Measurements from ENCODE around the gene MAPKBP1. TPM values are rescaled to one million over a fixed set of nuclear protein-coding genes. Genes with fewer than 3 reads are reported as not detected.

Gene MAPKBP1
- total and polyA plus RNA-seq, 9 of the 15 experiments (the other 6 are each of a cell fraction or from before 2014, with no cell fraction given) = 0.15 to 9.5 (median 4.5) TPM

GRCh38 chr15:41832875-41833274 is 58.6 kb downstream of the MAPKBP1 start (continued):
- TF ChIP-seq, protein P1, sequence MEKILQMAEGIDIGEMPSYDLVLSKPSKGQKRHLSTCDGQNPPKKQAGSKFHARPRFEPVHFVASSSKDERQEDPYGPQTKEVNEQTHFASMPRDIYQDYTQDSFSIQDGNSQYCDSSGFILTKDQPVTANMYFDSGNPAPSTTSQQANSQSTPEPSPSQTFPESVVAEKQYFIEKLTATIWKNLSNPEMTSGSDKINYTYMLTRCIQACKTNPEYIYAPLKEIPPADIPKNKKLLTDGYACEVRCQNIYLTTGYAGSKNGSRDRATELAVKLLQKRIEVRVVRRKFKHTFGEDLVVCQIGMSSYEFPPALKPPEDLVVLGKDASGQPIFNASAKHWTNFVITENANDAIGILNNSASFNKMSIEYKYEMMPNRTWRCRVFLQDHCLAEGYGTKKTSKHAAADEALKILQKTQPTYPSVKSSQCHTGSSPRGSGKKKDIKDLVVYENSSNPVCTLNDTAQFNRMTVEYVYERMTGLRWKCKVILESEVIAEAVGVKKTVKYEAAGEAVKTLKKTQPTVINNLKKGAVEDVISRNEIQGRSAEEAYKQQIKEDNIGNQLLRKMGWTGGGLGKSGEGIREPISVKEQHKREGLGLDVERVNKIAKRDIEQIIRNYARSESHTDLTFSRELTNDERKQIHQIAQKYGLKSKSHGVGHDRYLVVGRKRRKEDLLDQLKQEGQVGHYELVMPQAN (IDR thresholded peaks at IDR 0.05; ENCODE audit: borderline replicate concordance) = no peak

DNA sequence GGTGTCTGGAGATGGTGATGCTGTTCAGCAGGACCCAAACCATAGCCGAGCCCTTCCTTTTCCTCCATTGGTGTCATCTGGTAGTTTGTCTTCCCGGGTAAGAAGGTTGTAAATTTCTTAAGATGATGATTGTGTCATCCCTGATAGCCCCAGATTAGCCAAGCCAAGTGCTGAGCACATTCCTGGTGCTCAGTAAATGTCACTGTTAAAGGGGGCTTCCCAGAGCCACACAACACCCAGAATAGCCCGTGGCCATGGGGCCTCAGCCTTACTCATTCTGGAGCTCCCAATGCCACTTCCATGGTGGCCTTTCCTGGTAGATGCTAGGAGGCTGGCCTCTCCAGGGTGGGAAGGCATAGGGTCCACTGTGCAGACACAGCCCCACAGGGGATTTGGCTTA is 59.8 kb downstream of the MAPKBP1 start:
- Histone ChIP-seq H3K9me3 (replicated peaks; ENCODE audit: control insufficient read depth, insufficient read depth, low read depth, low read length) (no peaks in the 10 kb centered on the region), H4K20me1 (replicated peaks; ENCODE audit: control insufficient read depth, insufficient read depth, low read length) (peaks cover 11% of the 10 kb centered on the region; the same call in 1 of the 2 replicates), H3K4me2 (ENCODE audit: insufficient read depth, low read length) (no peak overlapping the region), H3K4me3 (no peak overlapping the region), H3K36me3 (ENCODE audit: control insufficient read depth, insufficient read depth, low read length) (peaks cover 10% of the 10 kb centered on the region; the same call in 1 of the 3 replicates), H3K4me1 (replicated peaks in 1 of 2; ENCODE audit: control insufficient read depth in 2 of 2, insufficient read depth in 2 of 2, low read length in 2 of 2) (peaks cover under 1 to 14% of the 10 kb centered on the region in 2 experiments; a peak in 2 of 5 replicates), H3K9ac (ENCODE audit: insufficient read depth in 1 of 2, low read depth in 2 of 2, low read length in 2 of 2) (peak overlapping the region in 1 of 2 experiments; percentile 43; a peak in 1 of 4 replicates), H3K27ac (ENCODE audit: extremely low read depth, low read depth, low read length) (no peak overlapping the region), H2AFZ (ENCODE audit: low read depth, low read length) (no peak overlapping the region), H3K9me1 (ENCODE audit: control insufficient read depth, insufficient read depth, low read length) (no peaks in the 10 kb centered on the region), H3K79me2 (ENCODE audit: control insufficient read depth, insufficient read depth, low read length) (no peaks in the 10 kb centered on the region), H3K27me3 (ENCODE audit: control insufficient read depth in 2 of 2, insufficient read depth in 2 of 2, low read length in 2 of 2) (no peaks in the 10 kb centered on the region)
- WGBS (ENCODE audit: insufficient coverage, low coverage, missing lambda C conversion rate) = 37% methylated on average over 3 of the region's 3 CpGs
- no peak for ATAC-seq
- in situ Hi-C loops (cut with MboI) = no loop called here
- no TSS peak for BruUV-seq (replicated peaks)
- FAIRE-seq = no peak
- no peak for DNase-seq (ENCODE audit: extremely low read depth in 1 of 4, low spot score in 3 of 4)
- POLR2A ChIA-PET = interaction anchor here (0.6 to 1.5 kb wide), 2 partner anchors 12 to 33 kb away, joined by 3 to 4 read pairs; no protein-coding TSS in a partner anchor
- intact Hi-C loops (cut with micrococcal nuclease) = no loop called here
- CTCF ChIA-PET (ENCODE audit: low intra/inter-chr PET ratio) = no interaction called here
- TF ChIP-seq COPS2 (conservative IDR thresholded peaks at IDR 0.05) = no peak
- TF ChIP-seq, protein P2, sequence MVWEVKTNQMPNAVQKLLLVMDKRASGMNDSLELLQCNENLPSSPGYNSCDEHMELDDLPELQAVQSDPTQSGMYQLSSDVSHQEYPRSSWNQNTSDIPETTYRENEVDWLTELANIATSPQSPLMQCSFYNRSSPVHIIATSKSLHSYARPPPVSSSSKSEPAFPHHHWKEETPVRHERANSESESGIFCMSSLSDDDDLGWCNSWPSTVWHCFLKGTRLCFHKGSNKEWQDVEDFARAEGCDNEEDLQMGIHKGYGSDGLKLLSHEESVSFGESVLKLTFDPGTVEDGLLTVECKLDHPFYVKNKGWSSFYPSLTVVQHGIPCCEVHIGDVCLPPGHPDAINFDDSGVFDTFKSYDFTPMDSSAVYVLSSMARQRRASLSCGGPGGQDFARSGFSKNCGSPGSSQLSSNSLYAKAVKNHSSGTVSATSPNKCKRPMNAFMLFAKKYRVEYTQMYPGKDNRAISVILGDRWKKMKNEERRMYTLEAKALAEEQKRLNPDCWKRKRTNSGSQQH (CRISPR knock-in tag; IDR thresholded peaks at IDR 0.05) = no peak
- no peak for TF ChIP-seq SMARCA5 (IDR thresholded peaks at IDR 0.05)
- TF ChIP-seq, protein P3, sequence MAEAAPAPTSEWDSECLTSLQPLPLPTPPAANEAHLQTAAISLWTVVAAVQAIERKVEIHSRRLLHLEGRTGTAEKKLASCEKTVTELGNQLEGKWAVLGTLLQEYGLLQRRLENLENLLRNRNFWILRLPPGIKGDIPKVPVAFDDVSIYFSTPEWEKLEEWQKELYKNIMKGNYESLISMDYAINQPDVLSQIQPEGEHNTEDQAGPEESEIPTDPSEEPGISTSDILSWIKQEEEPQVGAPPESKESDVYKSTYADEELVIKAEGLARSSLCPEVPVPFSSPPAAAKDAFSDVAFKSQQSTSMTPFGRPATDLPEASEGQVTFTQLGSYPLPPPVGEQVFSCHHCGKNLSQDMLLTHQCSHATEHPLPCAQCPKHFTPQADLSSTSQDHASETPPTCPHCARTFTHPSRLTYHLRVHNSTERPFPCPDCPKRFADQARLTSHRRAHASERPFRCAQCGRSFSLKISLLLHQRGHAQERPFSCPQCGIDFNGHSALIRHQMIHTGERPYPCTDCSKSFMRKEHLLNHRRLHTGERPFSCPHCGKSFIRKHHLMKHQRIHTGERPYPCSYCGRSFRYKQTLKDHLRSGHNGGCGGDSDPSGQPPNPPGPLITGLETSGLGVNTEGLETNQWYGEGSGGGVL (CRISPR knock-in tag; IDR thresholded peaks at IDR 0.05) = no peak
- TF ChIP-seq CXXC5 (CRISPR knock-in tag; IDR thresholded peaks at IDR 0.05) = no peak
- TF ChIP-seq BRF1 (IDR thresholded peaks at IDR 0.05; ENCODE audit: borderline replicate concordance, extremely low read depth, insufficient read length) = no peak
- TF ChIP-seq BMI1 (IDR thresholded peaks at IDR 0.05; ENCODE audit: low read length) = no peak
- no peak for TF ChIP-seq C11orf30 (IDR thresholded peaks at IDR 0.05; ENCODE audit: low read depth)
- no peak for TF ChIP-seq ZBTB1 (CRISPR knock-in tag; IDR thresholded peaks at IDR 0.05; ENCODE audit: borderline replicate concordance, low read depth)
- no peak for TF ChIP-seq RBM15 (IDR thresholded peaks at IDR 0.05; ENCODE audit: insufficient read depth, low read length)
- TF ChIP-seq SIRT6 (IDR thresholded peaks at IDR 0.05; ENCODE audit: low read depth, low read length) = no peak
- TF ChIP-seq GTF2A2 (tag; IDR thresholded peaks at IDR 0.05) = no peak
- no peak for TF ChIP-seq ZNF695 (CRISPR knock-in tag; IDR thresholded peaks at IDR 0.05)
- TF ChIP-seq CREB3L1 (IDR thresholded peaks at IDR 0.05; ENCODE audit: borderline replicate concordance, low read depth) = no peak

Measured in K562 (cell line).